Left lung (tissue), 10 donors: ENCODE results near the gene UAP1. TPM values are rescaled to one million over a fixed set of nuclear protein-coding genes. Genes with fewer than 3 reads are reported as not detected.
"Not testable (repeated sequence)": the region's sequence is repeated elsewhere in the genome, so short reads cannot be mapped to it uniquely, and the experiment has no call there.

Source experiments
- ATAC-seq: fragments of 200-7000 bp; cut with Tn5 transposase; one replicate; pipeline ENCODE4 v1.9.1; 2020; ENCODE audit warnings: moderate library complexity
- DNase-seq, 4 donors: peaks; one replicate each; pipeline ENCODE4 v3.0.0-alpha.2; 2013 to 2020
- H3K27ac ChIP-seq, 2 donors: fragments of 200-600 bp; sonication (generic) in 1 of 2; one replicate each; pipeline versions ENCODE4 v1.5.0 to v1.8.0; 2020 to 2021
- H3K27me3 ChIP-seq, 2 donors: fragments of 200-600 bp; sonication (generic) in 1 of 2; one replicate each; pipeline versions ENCODE4 v1.5.0 to v1.8.0; 2020 to 2021
- H3K36me3 ChIP-seq, 2 donors: fragments of 200-600 bp; sonication (generic) in 1 of 2; one replicate each; pipeline versions ENCODE4 v1.5.0 to v1.8.0; 2020 to 2021
- H3K4me1 ChIP-seq, 2 donors: fragments of 200-600 bp; one replicate each; pipeline ENCODE4 v1.8.0; 2021
- H3K4me3 ChIP-seq, 2 donors: fragments of 200-600 bp; sonication (generic) in 1 of 2; one replicate each; pipeline versions ENCODE4 v1.5.0 to v1.8.0; 2020 to 2021; ENCODE audit warnings: mild to moderate bottlenecking in 1 of 2
- H3K9me3 ChIP-seq, 2 donors: fragments of 200-600 bp; sonication (generic) in 1 of 2; one replicate each; pipeline versions ENCODE4 v1.5.0 to v1.8.0; 2020 to 2021
- intact Hi-C, 2 donors: fragments of 100-400 bp; cut with DNase I; formaldehyde crosslinking; loops; one replicate each; pipeline versions ENCODE4 v1.11.2 to v1.14.2; 2022
- polyA plus RNA-seq, 6 donors: library from polyadenylated mRNA; unstranded; fragments of 120-200 nt; gene quantifications; one replicate each; pipeline ENCODE4 v1.2.1, GENCODE V29; 2013; ENCODE audit not compliant: insufficient read length in 6 of 6
- total RNA-seq, 2 donors: library from RNA; stranded (reverse); fragmentation: NEBNext Ultra II Directional; extraction: Animal tissue kit (Norgen Biotek cat#: 25700); gene quantifications; one replicate each; pipeline ENCODE4 v1.2.1, GENCODE V29; 2021
- TF ChIP-seq, protein P1 (sequence below), 2 donors: fragments of 200-600 bp; sonication (generic) in 1 of 2; IDR thresholded peaks; one replicate each; pipeline versions ENCODE4 v1.5.0 to v1.8.0; 2021; ENCODE audit warnings: antibody characterized with exemption in 2 of 2
- donor health status: DM: no; HTN: yes; CAD: no.
- donor health status: DM: no; HTN: no; CAD: no.

UAP1 gene
- total and polyA plus RNA-seq, 8 donors: 32.1 to 41.6 (median 39.2) TPM

DNA sequence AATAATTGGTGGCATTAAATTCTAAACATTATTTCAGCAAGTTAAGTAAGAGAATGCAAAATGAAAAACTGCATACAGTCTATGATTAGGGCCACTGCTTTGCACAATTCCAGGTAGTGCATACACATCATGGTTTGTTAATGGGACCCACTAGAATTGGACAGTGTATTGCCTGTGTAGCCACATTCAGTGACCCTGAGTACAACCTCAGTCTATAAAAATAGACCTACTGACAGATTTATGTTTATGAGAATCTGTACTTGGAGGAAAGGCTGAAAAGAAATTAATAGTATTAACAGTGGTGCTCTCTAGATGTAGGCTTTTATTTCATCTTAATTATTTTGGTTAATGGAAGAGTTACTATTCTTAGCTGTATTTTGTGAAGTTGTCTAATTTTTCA is 18.8 kb downstream of the UAP1 start:
- TF ChIP-seq, protein P1, sequence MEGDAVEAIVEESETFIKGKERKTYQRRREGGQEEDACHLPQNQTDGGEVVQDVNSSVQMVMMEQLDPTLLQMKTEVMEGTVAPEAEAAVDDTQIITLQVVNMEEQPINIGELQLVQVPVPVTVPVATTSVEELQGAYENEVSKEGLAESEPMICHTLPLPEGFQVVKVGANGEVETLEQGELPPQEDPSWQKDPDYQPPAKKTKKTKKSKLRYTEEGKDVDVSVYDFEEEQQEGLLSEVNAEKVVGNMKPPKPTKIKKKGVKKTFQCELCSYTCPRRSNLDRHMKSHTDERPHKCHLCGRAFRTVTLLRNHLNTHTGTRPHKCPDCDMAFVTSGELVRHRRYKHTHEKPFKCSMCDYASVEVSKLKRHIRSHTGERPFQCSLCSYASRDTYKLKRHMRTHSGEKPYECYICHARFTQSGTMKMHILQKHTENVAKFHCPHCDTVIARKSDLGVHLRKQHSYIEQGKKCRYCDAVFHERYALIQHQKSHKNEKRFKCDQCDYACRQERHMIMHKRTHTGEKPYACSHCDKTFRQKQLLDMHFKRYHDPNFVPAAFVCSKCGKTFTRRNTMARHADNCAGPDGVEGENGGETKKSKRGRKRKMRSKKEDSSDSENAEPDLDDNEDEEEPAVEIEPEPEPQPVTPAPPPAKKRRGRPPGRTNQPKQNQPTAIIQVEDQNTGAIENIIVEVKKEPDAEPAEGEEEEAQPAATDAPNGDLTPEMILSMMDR (IDR thresholded peaks at IDR 0.05): no peak
- Histone ChIP-seq H3K27ac (no peak overlapping the region), H3K36me3 (peaks cover 0 to 62% of the 10 kb centered on the region in 2 donors), H3K9me3 (no peaks in the 10 kb centered on the region), H3K4me3 (no peak overlapping the region), H3K4me1 (no peaks in the 10 kb centered on the region), H3K27me3 (no peaks in the 10 kb centered on the region)
- ATAC-seq: no peak
- intact Hi-C loops: no loop called here
- no peak for DNase-seq

DNA sequence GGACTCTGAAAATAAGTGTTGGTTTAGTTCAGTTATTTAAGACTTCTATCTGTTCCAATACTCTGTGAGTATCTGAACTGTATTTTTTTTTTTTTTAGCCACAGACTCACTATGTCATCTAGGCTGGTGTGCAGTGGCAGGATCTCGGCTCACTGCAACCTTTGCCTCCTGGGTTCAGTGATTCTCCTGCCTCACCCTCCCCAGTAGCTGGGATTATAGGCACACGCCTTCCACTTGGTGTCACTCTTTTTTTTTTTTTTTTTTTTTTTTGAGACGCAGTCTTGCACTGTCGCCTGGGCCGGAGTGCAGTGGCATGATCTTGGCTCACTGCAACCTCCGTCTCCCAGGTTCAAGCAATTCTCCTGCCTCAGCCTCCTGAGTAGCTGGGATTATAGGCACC is 21.4 kb downstream of the UAP1 start:
- DNase-seq, H3K4me1 ChIP-seq, H3K27me3 ChIP-seq, ATAC-seq, H3K9me3 ChIP-seq, H3K27ac ChIP-seq, intact Hi-C loops, H3K4me3 ChIP-seq: not testable (repeated sequence)
- H3K36me3 ChIP-seq: peaks cover 5 to 67% of the 10 kb centered on the region in 2 donors

DNA sequence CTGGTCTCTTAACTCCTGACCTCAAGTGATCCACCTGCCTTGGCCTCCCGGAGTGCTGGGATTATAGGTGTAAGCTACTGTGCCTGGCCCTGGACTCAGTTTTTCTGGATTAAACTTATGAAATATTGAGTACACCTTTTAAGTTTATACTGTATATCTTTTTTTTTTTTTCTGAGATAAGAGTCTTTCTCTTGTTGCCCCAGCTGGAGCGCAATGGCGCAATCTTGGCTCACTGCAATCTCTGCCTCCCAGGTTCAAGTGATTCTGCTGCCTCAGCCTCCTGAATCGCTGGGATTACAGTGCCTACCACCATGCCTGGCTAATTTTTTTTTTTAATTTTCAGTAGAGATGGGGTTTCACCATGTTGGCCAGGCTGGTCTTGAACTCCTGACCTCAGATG is 23.6 kb downstream of the UAP1 start:
- H3K27me3 ChIP-seq, DNase-seq, H3K27ac ChIP-seq, ATAC-seq, intact Hi-C loops, H3K4me3 ChIP-seq, H3K9me3 ChIP-seq, H3K4me1 ChIP-seq: not testable (repeated sequence)
- H3K36me3 ChIP-seq: peaks cover 5 to 70% of the 10 kb centered on the region in 2 donors

DNA sequence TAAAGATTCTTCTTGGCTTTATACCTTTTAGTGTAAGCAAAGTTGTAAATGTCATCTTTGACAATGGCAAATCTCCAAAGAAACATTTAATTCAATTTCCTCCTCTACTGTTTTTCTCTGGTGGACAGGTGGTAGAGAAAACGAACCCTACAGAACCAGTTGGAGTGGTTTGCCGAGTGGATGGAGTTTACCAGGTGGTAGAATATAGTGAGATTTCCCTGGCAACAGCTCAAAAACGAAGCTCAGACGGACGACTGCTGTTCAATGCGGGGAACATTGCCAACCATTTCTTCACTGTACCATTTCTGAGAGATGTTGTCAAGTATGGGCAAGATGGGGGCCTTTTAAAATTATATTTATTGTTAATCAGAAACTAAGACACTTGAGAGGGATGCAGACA is 25.8 kb downstream of the UAP1 start:
- peaks cover 5 to 78% of the 10 kb centered on the region in 2 donors for H3K36me3 ChIP-seq
- DNase-seq (peak in 2 of 4 donors; percentile 1 to 40), ATAC-seq (no peak)
- TF ChIP-seq, protein P1 (IDR thresholded peaks at IDR 0.05): no peak
- H3K27me3 ChIP-seq: no peaks in the 10 kb centered on the region
- H3K4me3 ChIP-seq: no peak overlapping the region
- H3K27ac ChIP-seq: no peak overlapping the region
- intact Hi-C loops: no loop called here
- H3K9me3 ChIP-seq: no peaks in the 10 kb centered on the region
- no peaks in the 10 kb centered on the region for H3K4me1 ChIP-seq

DNA sequence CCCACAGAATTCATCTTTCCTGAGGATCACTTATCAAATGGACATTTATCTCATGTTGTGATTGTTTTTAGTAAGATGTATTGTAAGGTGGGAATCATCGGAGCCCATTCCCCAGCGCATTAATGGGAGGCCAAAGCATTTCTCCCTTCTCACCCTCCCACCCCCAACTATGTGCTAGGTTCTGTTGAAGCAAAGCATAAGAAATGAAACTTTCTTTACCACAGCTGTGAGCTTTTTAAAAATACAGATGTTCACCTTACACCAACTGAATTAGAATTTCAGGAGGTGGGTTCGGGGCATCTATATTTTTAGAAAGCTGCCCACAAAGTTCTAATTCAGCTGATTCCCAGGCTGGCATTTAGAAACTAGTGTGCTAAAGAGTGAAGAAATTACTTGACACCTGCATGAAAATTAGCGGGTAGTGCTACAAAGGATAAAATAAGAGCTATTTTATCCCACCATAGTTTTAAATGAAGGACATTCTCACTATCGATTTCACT is 26.3 kb downstream of the UAP1 start:
- Histone ChIP-seq H3K4me3 (no peak overlapping the region), H3K4me1 (no peaks in the 10 kb centered on the region), H3K27ac (no peak overlapping the region), H3K36me3 (peaks cover 5 to 82% of the 10 kb centered on the region in 2 donors), H3K27me3 (no peaks in the 10 kb centered on the region), H3K9me3 (no peaks in the 10 kb centered on the region)
- TF ChIP-seq, protein P1 (IDR thresholded peaks at IDR 0.05): no peak
- DNase-seq: no peak
- ATAC-seq: no peak
- intact Hi-C loops: no loop called here

DNA sequence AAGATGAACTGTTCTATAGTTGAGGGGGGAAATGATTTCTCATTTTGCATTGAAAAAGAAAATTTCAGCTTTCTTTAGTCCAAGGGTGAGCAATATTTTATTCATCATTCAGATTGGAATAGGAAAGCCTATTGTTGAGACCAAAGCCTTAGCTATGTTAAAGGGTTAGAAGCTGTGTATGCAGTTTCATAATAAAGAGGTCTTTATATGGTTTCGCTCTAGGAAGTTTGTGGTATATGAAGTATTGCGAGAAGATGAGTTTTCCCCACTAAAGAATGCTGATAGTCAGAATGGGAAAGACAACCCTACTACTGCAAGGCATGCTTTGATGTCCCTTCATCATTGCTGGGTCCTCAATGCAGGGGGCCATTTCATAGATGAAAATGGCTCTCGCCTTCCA is 28.6 kb downstream of the UAP1 start:
- Histone ChIP-seq H3K9me3 (no peaks in the 10 kb centered on the region), H3K4me3 (no peak overlapping the region), H3K27ac (no peak overlapping the region), H3K36me3 (peaks cover 5 to 86% of the 10 kb centered on the region in 2 donors), H3K4me1 (no peaks in the 10 kb centered on the region), H3K27me3 (no peaks in the 10 kb centered on the region)
- intact Hi-C loops: no loop called here
- ATAC-seq (no peak), DNase-seq (no peak)
- TF ChIP-seq, protein P1 (IDR thresholded peaks at IDR 0.05): no peak
